Measurements from ENCODE around the gene PFN3. TPM values are rescaled to one million over a fixed set of nuclear protein-coding genes. Genes with fewer than 3 reads are reported as not detected.

The PFN3 gene
- not detected for polyA plus RNA-seq

GRCh38 chr5:177399997-177400868 lies at the start of gene PFN3:
Gene PFN3, minus strand, starts transcription at chr5:177400661. Its CDS starts 85 bp downstream, at chr5:177400576.
- no peak within 1 kb of the TSS for H3K27ac ChIP-seq (ENCODE audit: low read depth, low read length)
- 16 to 34% (median 29%) methylated on average over 88 to 92 of the region's 92 CpGs for WGBS, 3 donors

GRCh38 chr5:177449140-177450061 lies 48.9 kb upstream of the PFN3 start:
- 84 to 90% (median 86%) methylated on average over 18 of the region's 18 CpGs for WGBS, 3 donors
- H3K27ac ChIP-seq (ENCODE audit: low read depth, low read length): no peak overlapping the region

DNA sequence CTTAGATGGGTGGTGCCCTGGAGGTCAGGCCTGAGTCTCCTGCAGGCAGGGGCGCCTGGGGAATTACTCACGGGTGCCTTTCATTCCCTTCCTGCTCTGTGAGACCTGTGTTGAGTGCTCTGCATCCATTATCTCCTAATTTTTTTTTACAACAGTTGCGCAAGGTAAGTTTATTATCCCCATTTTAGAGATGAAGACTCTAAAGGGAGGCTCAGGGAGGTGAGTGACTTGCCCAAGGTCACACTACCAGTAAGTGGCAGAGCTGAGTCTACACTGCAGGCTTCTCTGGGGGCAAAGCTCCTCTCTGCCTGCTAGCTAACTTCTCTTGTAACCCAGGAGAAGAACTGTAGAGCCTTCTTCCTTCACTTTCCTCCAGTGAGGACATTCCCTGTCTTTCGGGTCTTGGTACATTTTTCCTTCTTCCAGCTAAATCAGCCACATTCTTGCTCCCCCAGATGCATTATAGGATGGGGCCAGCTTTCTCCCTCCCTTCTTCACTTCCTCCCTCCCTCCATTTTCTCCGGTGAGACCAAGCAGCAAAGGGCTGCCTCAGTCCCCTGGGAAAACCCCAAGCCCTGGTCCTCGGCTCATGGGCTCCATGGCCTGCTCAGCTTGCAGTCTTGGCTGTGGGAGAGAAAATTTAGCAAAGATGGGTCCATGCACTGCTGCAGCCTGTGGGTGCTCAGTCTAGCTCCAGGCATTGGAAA lies 47.9 kb upstream of the PFN3 start:
- 72 to 79% (median 76%) methylated on average over 6 of the region's 6 CpGs for WGBS, 3 donors
- H3K27ac ChIP-seq (ENCODE audit: low read depth, low read length): no peak overlapping the region

DNA sequence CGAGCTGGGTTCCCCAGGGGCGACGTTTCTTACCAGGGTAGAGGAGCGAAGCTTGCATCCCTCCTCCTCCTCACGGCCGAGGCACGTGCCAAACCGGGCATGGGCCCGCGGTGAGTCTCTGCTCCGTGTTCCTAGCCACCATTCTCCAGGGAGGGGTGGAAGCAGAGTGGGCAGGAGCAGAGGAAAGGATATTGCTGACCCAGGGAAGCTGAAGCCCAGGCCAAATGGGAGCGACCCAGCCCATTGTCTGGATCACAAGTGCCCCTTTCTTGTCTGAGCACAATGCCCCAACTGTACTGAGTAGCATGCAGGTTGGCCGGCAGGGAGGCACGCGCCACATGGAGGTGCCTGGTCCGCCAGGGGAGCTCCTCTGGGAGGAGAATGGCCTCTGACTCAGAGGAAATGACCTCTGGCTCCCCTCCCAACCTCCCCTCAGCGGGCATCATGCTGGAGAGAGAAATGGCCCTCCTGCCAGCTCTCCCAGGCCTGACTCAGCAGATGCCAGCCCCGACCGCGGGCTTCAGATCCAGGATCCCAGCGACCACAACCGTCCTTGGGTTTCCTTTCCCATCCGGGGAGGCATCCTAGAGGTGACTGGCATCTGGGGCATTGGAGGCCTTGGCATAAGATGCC lies 47.3 kb upstream of the PFN3 start:
- WGBS, 3 donors: 4 to 9% (median 8%) methylated on average over 20 to 23 of the region's 23 CpGs
- no peak overlapping the region for H3K27ac ChIP-seq (ENCODE audit: low read depth, low read length)

- no peak overlapping the region for H3K27ac ChIP-seq (ENCODE audit: low read depth, low read length)
- 1 to 3% (median 2%) methylated on average over 16 to 49 of the region's 52 CpGs for WGBS, 3 donors
Measured at GRCh38 chr5:177447066-177447610, 46.7 kb upstream of the PFN3 start.

GRCh38 chr5:177446200-177447065 lies 46.0 kb upstream of the PFN3 start, which contains the start of gene PRR7:
Gene PRR7, plus strand, starts transcription at chr5:177446814. Its CDS starts 8,254 bp downstream, at chr5:177455068.
- 0 to 1% (median 1%) methylated on average over 59 to 85 of the region's 89 CpGs for WGBS, 3 donors

GRCh38 chr5:177445917-177446199 lies 45.4 kb upstream of the PFN3 start:
- H3K27ac ChIP-seq (ENCODE audit: low read depth, low read length): no peak overlapping the region
- WGBS, 3 donors: 7 to 9% (median 7%) methylated on average over 8 of the region's 8 CpGs

More at GRCh38 chr5:177446200-177447065, 46.0 kb upstream of the PFN3 start, which contains the start of gene PRR7:
- no peak within 1 kb of the TSS for H3K27ac ChIP-seq (ENCODE audit: low read depth, low read length)

GRCh38 chr5:177445052-177445916 lies 44.8 kb upstream of the PFN3 start:
- no peak overlapping the region for H3K27ac ChIP-seq (ENCODE audit: low read depth, low read length)
- 50 to 52% (median 51%) methylated on average over 10 of the region's 10 CpGs for WGBS, 3 donors

GRCh38 chr5:177444106-177445051 lies 43.9 kb upstream of the PFN3 start:
- H3K27ac ChIP-seq (ENCODE audit: low read depth, low read length): no peak overlapping the region
- WGBS, 3 donors: 67 to 70% (median 68%) methylated on average over 7 of the region's 7 CpGs

DNA sequence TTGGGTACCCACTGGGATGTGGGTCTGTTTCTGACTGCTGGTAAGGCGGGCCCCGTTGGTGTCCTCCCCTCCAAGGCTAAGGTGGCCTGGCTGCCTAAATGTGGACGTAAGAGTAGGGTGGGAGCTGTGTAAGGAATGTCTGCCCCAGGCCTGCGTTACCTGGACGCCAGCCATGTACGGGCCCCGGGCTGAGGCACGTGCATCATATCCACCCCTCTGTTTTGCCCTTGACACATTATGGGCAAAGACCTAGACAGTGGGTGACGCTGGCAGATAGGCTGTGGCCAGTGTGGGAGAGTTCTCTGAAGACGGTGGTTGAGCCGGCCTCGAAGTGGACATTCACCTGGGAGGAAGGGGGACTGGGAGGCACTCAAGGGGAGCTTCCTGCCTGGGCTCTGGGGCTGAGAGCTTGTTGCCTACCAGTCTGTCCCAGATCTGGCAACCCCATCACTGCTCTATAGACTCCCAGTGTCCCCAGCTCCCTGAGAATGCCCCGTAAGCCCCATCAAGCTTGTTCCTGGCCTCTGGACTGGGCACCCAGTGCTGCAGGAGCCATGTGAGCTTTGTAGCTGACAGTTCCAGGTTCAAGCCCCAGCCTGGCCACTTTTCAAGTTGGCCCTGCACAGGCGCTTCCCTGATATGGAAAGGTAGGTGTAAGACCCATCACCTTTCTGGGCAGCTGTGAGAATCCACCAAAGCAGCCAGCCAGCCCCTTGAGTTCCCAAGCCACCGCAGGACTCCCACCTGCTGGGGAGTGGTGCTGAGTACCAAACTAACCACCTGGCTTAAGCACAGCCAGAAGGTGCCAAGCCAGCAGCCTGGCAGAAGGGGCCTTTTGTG lies 42.9 kb upstream of the PFN3 start:
- 77 to 81% (median 80%) methylated on average over 13 to 15 of the region's 15 CpGs for WGBS, 3 donors
- no peak overlapping the region for H3K27ac ChIP-seq (ENCODE audit: low read depth, low read length)

DNA sequence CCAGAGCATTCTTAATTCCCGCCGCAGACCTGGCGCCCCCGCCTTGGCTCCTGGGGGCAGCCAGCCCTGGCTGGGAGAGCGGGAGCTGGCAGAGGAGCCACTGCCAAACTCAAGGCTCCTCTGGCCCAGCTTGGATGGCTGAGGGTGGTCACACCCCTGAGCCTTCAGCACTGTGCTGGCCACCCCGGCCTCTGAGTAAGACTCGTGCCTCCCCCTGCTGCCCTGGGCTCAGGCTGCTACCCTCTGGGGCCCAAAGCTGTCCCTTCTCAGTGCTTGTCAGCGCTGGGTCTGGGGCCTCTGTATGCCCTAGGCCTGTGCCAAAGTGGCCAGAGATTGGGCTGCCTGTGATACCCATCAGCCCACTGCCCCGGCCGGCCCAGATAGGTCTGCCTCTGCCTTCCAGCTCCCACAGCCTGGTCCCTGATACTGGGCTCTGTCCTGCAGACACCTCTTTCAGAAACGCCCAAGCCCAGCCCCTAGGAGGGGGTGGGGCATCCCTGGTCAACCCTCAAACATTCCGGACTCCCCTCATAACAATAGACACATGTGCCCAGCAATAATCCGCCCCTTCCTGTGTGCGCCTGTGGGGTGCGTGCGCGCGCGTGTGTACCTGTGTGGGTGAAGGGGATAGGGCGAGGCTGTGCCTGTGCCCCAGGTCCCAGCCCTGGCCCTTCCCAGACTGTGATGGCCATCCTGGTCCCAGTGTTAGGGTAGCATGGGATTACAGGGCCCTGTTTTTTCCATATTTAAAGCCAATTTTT lies 41.8 kb upstream of the PFN3 start:
- 87 to 92% (median 91%) methylated on average over 20 of the region's 20 CpGs for WGBS, 3 donors
- H3K27ac ChIP-seq (ENCODE audit: low read depth, low read length): no peak overlapping the region

- 88 to 91% (median 89%) methylated on average over 21 to 26 of the region's 26 CpGs for WGBS, 3 donors
- no peak overlapping the region for H3K27ac ChIP-seq (ENCODE audit: low read depth, low read length)
Measured at GRCh38 chr5:177440990-177441780, 40.7 kb upstream of the PFN3 start.

Data from adipose tissue (tissue), 3 donors.